22Rv1 (cell line): ENCODE measurements around the gene ANO7.

Experiments used
- H3K27ac ChIP-seq: fragments of 450-650 bp; 2 replicates; pipeline ENCODE4 v1.5.1; 2017
- CTCF ChIP-seq: fragments of 450-650 bp; IDR thresholded peaks from 2 replicates; pipeline ENCODE4 v1.5.1; 2017; ENCODE audit warnings: mild to moderate bottlenecking
- ZFX ChIP-seq: fragments of 450-650 bp; IDR thresholded peaks from 2 replicates; pipeline ENCODE4 v1.6.1; 2017; ENCODE audit warnings: antibody characterized with exemption, borderline replicate concordance

The ANO7 gene

GRCh38 chr2:241217320-241218031 lies 29.0 kb downstream of the ANO7 start:
- no peak for TF ChIP-seq CTCF
- no peak for TF ChIP-seq ZFX
- H3K27ac ChIP-seq = peak overlapping the region; percentile 63

- H3K27ac ChIP-seq = peak overlapping the region; percentile 68
- no peak for TF ChIP-seq ZFX
- TF ChIP-seq CTCF = peak; percentile 51
Measured at GRCh38 chr2:241218131-241219029, 29.9 kb downstream of the ANO7 start.

GRCh38 chr2:241219030-241219382 lies 30.5 kb downstream of the ANO7 start:
- peak overlapping the region; percentile 68; the same call in 1 of the 2 replicates for H3K27ac ChIP-seq
- TF ChIP-seq ZFX = no peak
- peak; percentile 25; the same call in 1 of the 2 replicates for TF ChIP-seq CTCF

- H3K27ac ChIP-seq = no peak overlapping the region
- TF ChIP-seq ZFX (no peak), CTCF (no peak)
Measured at GRCh38 chr2:241219856-241220356, 31.4 kb downstream of the ANO7 start.

- no peak for TF ChIP-seq CTCF
- no peak for TF ChIP-seq ZFX
- no peak overlapping the region for H3K27ac ChIP-seq
Measured at GRCh38 chr2:241223211-241224017, 34.9 kb downstream of the ANO7 start.

- no peak overlapping the region for H3K27ac ChIP-seq
- no peak for TF ChIP-seq ZFX
- no peak for TF ChIP-seq CTCF
Measured at GRCh38 chr2:241224018-241224850, 35.8 kb downstream of the ANO7 start.
